Hepatocyte (in vitro differentiated cells): ENCODE results near the gene PSMB4.

ENCODE experiments used
- EZH2 ChIP-seq: fragments of 200-600 bp; sonication (generic); IDR thresholded peaks from 2 replicates; pipeline ENCODE4 v1.6.1; 2016; ENCODE audit warnings: antibody characterized with exemption, mild to moderate bottlenecking, borderline replicate concordance
- EZH2phosphoT487 ChIP-seq: fragments of 200-600 bp; sonication (generic); IDR thresholded peaks from one replicate; pipeline ENCODE4 v1.6.1; 2018; ENCODE audit warnings: antibody characterized with exemption, mild to moderate bottlenecking, low read depth, moderate library complexity; ENCODE audit not compliant: unreplicated experiment, severe bottlenecking
- TF ChIP-seq, protein P1 (sequence below): fragments of 200-600 bp; sonication (generic); IDR thresholded peaks from 2 replicates; pipeline ENCODE4 v1.5.1; 2016; ENCODE audit warnings: antibody characterized with exemption, mild to moderate bottlenecking; ENCODE audit not compliant: poor library complexity

DNA sequence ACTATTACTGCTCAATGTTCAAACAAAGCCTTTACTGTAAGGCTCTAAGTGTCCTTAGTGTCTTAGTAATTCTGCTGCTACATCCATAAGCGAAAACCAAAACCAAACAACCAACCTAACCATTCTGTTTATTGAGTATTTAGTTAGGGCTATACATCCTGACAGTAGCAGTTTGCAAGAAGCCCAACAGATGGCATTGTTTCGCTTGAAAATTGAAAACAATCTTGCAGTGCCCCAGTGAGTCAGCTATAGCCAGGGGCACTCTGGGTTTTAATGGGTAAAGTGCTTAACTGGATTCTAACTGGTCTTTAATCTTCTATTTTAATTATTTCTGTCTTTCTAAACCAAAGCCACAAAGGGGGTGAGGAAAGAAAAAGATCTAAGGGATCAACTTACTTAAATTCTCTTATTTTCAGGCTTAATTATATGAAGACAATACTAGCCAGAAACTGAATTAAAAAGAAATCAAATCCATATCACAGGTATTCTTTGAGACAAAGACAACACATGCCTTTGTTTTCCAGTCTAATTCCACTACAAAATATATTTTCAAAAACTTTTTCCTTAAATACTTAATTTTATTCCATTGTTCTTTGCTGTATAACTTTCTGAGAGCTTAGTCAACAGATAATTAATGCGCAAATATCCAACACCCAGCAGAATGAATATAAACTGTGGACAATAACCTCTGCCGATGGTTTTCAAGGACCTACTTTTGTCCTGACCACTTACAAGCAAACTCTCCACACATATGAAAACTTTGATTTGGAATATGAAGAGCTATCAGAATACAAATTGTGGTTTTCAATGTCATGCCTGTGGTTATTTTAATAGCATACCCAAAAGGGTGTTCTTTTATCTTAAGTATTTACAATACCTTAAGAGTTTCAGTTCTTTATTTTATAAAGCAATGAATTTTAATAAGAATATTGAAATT lies 44.7 kb downstream of the PSMB4 start:
- TF ChIP-seq, protein P1, sequence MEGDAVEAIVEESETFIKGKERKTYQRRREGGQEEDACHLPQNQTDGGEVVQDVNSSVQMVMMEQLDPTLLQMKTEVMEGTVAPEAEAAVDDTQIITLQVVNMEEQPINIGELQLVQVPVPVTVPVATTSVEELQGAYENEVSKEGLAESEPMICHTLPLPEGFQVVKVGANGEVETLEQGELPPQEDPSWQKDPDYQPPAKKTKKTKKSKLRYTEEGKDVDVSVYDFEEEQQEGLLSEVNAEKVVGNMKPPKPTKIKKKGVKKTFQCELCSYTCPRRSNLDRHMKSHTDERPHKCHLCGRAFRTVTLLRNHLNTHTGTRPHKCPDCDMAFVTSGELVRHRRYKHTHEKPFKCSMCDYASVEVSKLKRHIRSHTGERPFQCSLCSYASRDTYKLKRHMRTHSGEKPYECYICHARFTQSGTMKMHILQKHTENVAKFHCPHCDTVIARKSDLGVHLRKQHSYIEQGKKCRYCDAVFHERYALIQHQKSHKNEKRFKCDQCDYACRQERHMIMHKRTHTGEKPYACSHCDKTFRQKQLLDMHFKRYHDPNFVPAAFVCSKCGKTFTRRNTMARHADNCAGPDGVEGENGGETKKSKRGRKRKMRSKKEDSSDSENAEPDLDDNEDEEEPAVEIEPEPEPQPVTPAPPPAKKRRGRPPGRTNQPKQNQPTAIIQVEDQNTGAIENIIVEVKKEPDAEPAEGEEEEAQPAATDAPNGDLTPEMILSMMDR = peak; percentile 87
- TF ChIP-seq EZH2 (no peak), EZH2phosphoT487 (no peak)
